G401 (cell line): Measurements from ENCODE around the gene CD2BP2. TPM values are rescaled to one million over a fixed set of nuclear protein-coding genes. Genes with fewer than 3 reads are reported as not detected.
"Not testable (repeated sequence)": the region's sequence is repeated elsewhere in the genome, so short reads cannot be mapped to it uniquely, and the experiment has no call there.

ENCODE experiments used
- DNase-seq: peaks from one replicate; pipeline ENCODE4 v3.0.0-alpha.2; 2015; ENCODE audit warnings: low spot score
- in situ Hi-C: cut with HindIII; loops from 2 replicates; pipeline ENCODE4 v1.10.0; 2016; ENCODE audit warnings: low sequenced_read_pairs, mixed read lengths
- total RNA-seq: library from RNA; depleted of rRNA; stranded (reverse); fragments of >200 nt; shearing (Covaris generic); gene quantifications from 2 replicates; pipeline ENCODE4 v1.2.3, GENCODE V29; 2014; rRNA removed

The CD2BP2 gene
- 82.4 and 84.3 TPM in 2 replicates for total RNA-seq

DNA sequence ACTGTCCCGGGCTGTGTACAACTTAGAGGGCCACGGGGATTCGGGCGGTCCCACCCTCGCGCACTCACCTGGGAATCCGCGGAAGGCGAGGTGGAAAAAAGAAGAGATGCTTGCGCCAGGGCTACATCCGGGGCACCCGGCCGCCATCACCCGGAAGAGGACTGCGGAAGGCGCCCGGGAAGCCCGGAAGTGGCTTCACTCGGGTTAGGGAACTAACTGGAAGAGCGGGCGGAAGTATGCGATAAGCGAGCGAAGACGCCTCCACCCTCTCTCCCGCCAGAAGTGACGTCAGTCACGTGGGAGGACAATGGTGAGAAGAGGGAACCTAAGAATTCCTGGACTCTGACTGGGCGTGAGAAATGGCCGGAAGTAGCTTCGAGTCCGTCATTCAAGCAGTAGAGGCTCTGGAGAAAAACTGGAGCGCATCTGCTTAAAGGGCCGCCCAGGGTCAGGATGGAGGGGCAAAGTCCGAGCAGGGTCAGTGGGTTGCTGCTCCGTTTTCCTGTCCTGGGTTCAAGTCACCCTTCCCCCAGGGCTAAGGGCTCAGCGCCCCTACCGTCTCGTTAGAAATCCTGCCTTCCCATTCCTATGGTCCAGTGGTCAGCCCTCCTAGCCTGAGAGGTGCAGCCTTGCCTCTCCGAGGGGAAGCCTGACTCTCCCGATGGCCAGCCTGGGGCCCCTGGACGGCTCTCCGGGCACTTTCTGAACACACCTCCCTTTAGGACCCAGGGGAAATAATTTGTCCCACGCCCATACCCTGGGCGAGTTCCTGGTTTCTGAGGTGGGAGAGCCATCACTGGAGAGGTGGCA lies at the start of gene CD2BP2:
CD2BP2 (minus strand) TSS at position 165 of the 810 bp plus-strand sequence. CDS start 627 bp downstream, outside the sequence.
- DNase-seq = peak; percentile 100
- in situ Hi-C loops = no loop called here

DNA sequence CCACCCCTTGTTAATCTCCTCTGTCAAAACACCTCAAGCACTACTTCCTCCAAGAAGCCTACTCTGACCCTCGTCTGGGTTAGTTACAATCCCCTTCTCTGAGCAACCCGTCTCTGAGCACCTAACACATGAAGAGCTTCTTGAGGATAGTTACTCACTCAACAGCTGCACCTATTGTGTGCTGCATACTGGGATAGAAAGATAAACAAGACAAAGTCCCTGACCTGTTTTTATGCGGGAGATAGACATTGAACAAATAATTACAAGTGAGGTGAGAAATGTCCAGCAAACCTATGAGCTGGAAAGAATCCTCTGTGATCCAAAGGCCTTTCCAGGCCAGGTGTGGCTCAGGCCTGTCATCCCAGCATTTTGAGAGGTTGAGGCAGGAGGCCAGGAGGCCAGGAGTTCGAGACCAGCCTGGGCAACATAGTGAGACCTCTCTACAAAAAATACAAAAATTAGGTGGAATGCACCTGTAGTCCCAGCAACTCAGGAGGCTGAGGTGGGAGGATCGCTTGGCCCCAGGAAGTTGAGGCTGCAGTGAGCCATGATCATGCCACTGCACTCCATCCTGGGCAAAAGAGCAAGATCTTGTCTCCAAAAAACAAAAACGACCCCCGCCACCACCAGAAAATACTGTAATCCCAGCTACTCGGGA lies 46.8 kb upstream of the CD2BP2 start:
- DNase-seq = no peak
- in situ Hi-C loops = loop anchor here (25.0 kb wide), 1 partner anchor 235 kb away; no protein-coding TSS in a partner anchor

GRCh38 chr16:30399435-30400186 lies 44.5 kb upstream of the CD2BP2 start:
- DNase-seq = no peak
- in situ Hi-C loops = loop anchor here (25.0 kb wide), 1 partner anchor 238 kb away; no protein-coding TSS in a partner anchor

GRCh38 chr16:30398661-30399434 lies 43.7 kb upstream of the CD2BP2 start:
- in situ Hi-C loops = no loop called here
- DNase-seq = no peak

DNA sequence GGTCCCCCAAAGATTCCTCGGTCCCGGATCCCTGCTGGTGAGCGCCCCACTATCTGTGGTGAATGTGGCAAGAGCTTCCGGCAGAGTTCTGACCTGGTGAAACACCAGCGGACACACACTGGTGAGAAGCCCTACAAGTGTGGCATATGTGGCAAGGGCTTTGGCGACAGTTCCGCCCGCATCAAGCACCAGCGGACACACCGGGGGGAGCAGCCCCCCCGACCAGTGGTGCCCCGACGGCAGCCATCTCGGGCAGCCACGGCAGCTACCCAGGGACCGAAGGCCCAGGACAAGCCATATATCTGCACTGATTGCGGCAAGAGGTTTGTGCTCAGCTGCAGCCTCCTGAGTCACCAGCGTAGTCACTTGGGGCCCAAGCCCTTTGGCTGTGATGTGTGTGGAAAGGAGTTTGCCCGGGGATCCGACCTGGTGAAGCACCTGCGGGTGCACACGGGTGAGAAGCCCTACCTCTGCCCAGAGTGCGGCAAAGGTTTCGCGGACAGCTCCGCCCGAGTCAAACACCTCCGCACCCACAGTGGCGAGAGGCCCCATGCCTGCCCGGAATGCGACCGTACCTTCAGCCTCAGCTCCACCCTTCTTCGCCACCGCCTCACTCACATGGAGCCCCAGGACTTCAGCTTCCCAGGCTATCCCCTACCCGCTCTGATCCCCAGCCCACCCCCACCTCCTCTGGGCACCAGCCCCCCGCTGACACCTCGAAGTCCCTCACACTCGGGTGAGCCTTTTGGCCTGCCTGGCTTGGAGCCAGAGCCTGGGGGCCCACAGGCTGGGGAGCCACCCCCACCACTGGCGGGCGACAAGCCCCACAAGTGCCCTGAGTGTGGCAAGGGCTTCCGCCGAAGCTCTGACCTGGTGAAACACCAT lies 42.9 kb upstream of the CD2BP2 start:
- no peak for DNase-seq
- in situ Hi-C loops = no loop called here

DNA sequence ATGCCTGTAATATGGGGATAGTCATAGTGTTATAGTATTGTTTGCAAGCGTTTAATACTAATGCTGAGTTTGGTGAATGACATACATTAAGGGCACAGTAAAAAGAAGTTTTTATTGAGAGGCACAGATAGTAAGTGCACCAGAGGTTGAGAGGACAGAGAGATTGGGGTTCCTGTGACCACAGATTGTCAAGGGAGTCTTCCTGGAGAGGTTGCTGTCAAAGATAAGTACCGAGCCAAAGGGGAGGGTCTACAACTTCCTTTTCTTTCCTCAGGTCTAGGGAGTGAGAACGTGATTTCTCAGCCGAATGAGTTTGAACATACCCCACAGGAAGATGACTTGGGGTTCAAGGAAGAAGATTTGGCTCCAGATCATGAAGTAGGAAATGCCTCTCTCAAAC lies 41.9 kb upstream of the CD2BP2 start:
- no peak for DNase-seq
- in situ Hi-C loops = no loop called here

- in situ Hi-C loops, DNase-seq: not testable (repeated sequence)
These were observed 41.5 kb upstream of the CD2BP2 start for GRCh38 chr16:30396627-30397026.

GRCh38 chr16:30395992-30396585 lies 41.0 kb upstream of the CD2BP2 start:
- DNase-seq = peak; percentile 64
- in situ Hi-C loops = no loop called here

DNA sequence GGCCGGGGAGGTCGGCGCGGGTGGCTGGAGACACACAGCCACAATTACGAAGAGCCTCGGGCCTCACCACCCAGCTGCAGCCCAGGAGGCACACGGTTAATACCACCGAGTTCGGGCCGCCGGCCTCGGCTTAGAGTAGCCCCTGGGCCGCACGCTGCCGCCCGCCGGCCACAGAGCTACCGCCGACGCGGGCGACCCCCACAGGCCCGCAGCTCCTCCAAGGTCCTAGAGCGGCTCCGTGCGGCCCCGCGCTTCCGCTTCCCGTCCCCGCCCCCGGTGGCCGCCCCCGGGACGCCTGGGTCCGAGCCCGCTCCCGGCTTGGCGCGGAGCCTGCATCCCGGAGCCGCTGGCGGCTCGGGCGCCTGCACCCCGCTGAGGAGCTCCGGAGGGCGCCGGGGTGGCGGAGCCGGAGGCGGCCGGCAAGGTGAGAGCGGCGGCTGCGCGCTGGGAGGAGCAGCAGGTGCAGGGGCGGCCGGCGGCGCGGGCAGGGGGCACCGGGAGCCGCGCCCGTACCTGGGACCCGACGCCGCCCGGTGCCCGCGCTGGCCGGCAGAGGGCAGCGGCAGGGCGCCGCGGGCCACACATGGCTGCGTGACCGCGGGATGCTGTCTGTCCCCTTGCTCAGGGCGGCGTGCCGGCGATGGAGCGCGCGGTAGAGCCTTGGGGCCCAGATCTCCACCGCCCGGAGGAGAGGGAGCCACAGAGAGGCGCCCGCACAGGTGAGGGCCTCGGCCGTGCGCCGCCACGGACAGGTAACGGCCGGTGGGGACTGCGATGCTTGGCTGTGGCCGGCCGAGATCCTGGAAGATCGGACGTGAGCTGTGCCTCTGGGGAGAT lies 40.3 kb upstream of the CD2BP2 start, which contains the start of gene ZNF48:
ZNF48 (plus strand) TSS at position 266 of the 837 bp plus-strand sequence; CDS start at position 641, 375 bp downstream.
- DNase-seq = peak; percentile 93
- in situ Hi-C loops = no loop called here

DNA sequence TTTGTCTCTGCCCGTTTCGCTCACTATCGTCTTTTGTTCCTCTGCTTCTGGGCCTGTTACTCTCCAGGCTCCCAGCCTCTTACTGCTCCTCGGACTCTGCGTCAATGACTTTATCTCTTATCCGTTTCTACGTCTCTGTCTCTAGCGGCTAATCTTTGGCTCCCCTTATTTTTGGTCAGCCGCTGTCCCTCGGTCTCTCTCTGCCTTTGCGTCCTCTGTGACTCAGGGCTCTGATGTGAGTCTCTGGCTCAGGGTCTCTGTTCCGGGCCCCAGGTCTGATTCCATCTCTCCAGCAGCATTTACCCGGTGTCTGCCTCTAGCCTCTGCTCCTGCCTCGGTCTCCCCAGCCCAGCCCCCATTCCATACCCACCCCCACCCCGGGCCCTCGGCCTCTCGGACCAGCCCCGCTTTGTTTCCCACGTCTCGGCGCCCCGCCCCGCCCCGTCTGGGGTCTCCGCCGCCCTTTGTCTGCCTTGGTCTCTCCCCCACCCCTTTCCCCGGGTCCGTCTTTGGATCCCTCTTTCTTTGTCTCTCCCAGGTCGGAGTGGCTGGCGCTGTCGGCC lies 39.6 kb upstream of the CD2BP2 start:
- no peak for DNase-seq
- in situ Hi-C loops = no loop called here

- in situ Hi-C loops = no loop called here
- no peak for DNase-seq
These were observed 28.4 kb upstream of the CD2BP2 start for GRCh38 chr16:30383521-30383920.

GRCh38 chr16:30382111-30382881 lies 27.2 kb upstream of the CD2BP2 start, which contains the start of gene SEPTIN1:
Gene SEPTIN1 (minus strand): TSS chr16:30382561. CDS start chr16:30382542, 19 bp downstream.
- no peak for DNase-seq
- in situ Hi-C loops = no loop called here

- no peak for DNase-seq
- in situ Hi-C loops = no loop called here
These were observed 26.4 kb upstream of the CD2BP2 start for GRCh38 chr16:30381291-30382041.

- no peak for DNase-seq
- in situ Hi-C loops = no loop called here
These were observed 25.7 kb upstream of the CD2BP2 start for GRCh38 chr16:30380803-30381208.
